H1 (cell line): ENCODE measurements around the gene KLF5. TPM values are rescaled to one million over a fixed set of nuclear protein-coding genes. Genes with fewer than 3 reads are reported as not detected.

ENCODE experiments used
- CTCF ChIA-PET: fragments of 300-600 bp; sonication (Branson Sonifier 250); formaldehyde crosslinking; loops from one replicate; lab custom pipeline; 2021; ENCODE audit not compliant: partially characterized antibody; lab: Charles Lee
- POLR2A ChIA-PET: fragments of 300-600 bp; sonication (Branson Sonifier 250); formaldehyde crosslinking; loops from one replicate; lab custom pipeline; 2021; ENCODE audit warnings: inconsistent platforms; ENCODE audit not compliant: partially characterized antibody; lab: Charles Lee
- DNase-seq, 2 experiments: peaks; one replicate each; pipeline versions ENCODE4 v3.0.0 to v3.0.0-alpha.2; 2010 to 2022; ENCODE audit warnings: low spot score in 2 of 2, low read depth in 1 of 2, mixed read lengths in 1 of 2
- FAIRE-seq: peaks from 2 replicates; lab custom pipeline; 2011; peaks lifted over from hg19 to GRCh38; lab: Jason Lieb, UNC
- H2AFZ ChIP-seq: 2 replicates; pipeline ENCODE4 v1.8.1; 2012; ENCODE audit warnings: low read length, inconsistent platforms
- H2AK5ac ChIP-seq: 2 replicates; pipeline ENCODE4 v1.6.1; 2013; ENCODE audit warnings: low read depth, low read length
- H2BK120ac ChIP-seq: replicated peaks from 2 replicates; pipeline ENCODE3; 2013; ENCODE audit warnings: low read depth, low read length, inconsistent platforms
- H2BK12ac ChIP-seq: 2 replicates; pipeline ENCODE4 v1.6.1; 2013; ENCODE audit warnings: low read depth, low read length
- H2BK15ac ChIP-seq: 2 replicates; pipeline ENCODE4 v1.6.1; 2013; ENCODE audit warnings: low read length
- H2BK20ac ChIP-seq: 2 replicates; pipeline ENCODE4 v1.6.1; 2013; ENCODE audit warnings: low read length
- H2BK5ac ChIP-seq: 2 replicates; pipeline ENCODE4 v1.6.1; 2013; ENCODE audit warnings: low read depth, low read length
- H3K14ac ChIP-seq: 2 replicates; pipeline ENCODE4 v1.6.1; 2013; ENCODE audit warnings: inconsistent platforms; ENCODE audit not compliant: insufficient read length
- H3K18ac ChIP-seq: 2 replicates; pipeline ENCODE4 v1.6.1; 2013; ENCODE audit warnings: low read length; ENCODE audit errors: extremely low read depth
- H3K23ac ChIP-seq: 2 replicates; pipeline ENCODE4 v1.6.1; 2013; ENCODE audit warnings: inconsistent platforms; ENCODE audit not compliant: insufficient read length
- H3K23me2 ChIP-seq: 2 replicates; pipeline ENCODE4 v1.6.1; 2013; ENCODE audit warnings: low read depth, low read length
- H3K27ac ChIP-seq: 2 replicates; pipeline ENCODE4 v1.6.1; 2011; ENCODE audit warnings: low read depth, low read length, inconsistent platforms
- H3K27me3 ChIP-seq, 4 experiments: replicated peaks in 1 of 4; 1 replicate in 1 of 4; 2 replicates in 3 of 4; pipeline versions ENCODE4 v1.6.1 to v1.8.1; 2011 to 2013; ENCODE audit warnings: low read length in 3 of 4, mild to moderate bottlenecking in 3 of 4, inconsistent platforms in 2 of 4, mixed read lengths in 2 of 4, moderate library complexity in 1 of 4; ENCODE audit not compliant: control insufficient read depth in 3 of 4, insufficient read depth in 3 of 4; ENCODE audit errors: extremely low read depth in 1 of 4
- H3K36me3 ChIP-seq, 4 experiments: 2 replicates each; pipeline versions ENCODE4 v1.6.1 to v1.8.1; 2011 to 2013; ENCODE audit warnings: mild to moderate bottlenecking in 4 of 4, low read length in 3 of 4, moderate library complexity in 2 of 4, control low read depth in 1 of 4, inconsistent platforms in 1 of 4; ENCODE audit not compliant: insufficient read depth in 4 of 4, control insufficient read depth in 2 of 4
- H3K4ac ChIP-seq: replicated peaks from 2 replicates; pipeline ENCODE3; 2013; ENCODE audit warnings: low read length, low read depth, mixed read lengths, inconsistent platforms; ENCODE audit not compliant: insufficient read length
- H3K4me1 ChIP-seq, 4 experiments: replicated peaks in 1 of 4; 1 replicate in 1 of 4; 2 replicates in 3 of 4; pipeline versions ENCODE4 v1.6.1 to v1.8.1; 2011 to 2013; ENCODE audit warnings: low read length in 3 of 4, inconsistent platforms in 2 of 4, mixed read lengths in 1 of 4; ENCODE audit not compliant: insufficient read depth in 4 of 4, control insufficient read depth in 3 of 4
- H3K4me2 ChIP-seq, 2 experiments: 2 replicates each; pipeline versions ENCODE4 v1.6.1 to v1.8.1; 2011 to 2013; ENCODE audit warnings: low read depth in 2 of 2, low read length in 2 of 2, control low read depth in 1 of 2, inconsistent platforms in 1 of 2, mild to moderate bottlenecking in 1 of 2; ENCODE audit not compliant: insufficient read depth in 1 of 2
- H3K4me3 ChIP-seq, 4 experiments: fragments of 200-600, 300-600 bp in 1 of 4; sonication (generic), shearing (Covaris generic), sonication (Bioruptor Twin) in 1 of 4; 2 replicates each; pipeline versions ENCODE4 v1.5.1 to v1.8.1; 2011 to 2016; ENCODE audit warnings: low read length in 4 of 4, low read depth in 3 of 4, control low read depth in 2 of 4, inconsistent platforms in 2 of 4, mild to moderate bottlenecking in 2 of 4, mixed read lengths in 1 of 4, moderate library complexity in 1 of 4; ENCODE audit not compliant: insufficient read depth in 2 of 4; ENCODE audit errors: extremely low read depth in 1 of 4
- H3K56ac ChIP-seq: replicated peaks from 2 replicates; pipeline ENCODE3; 2013; ENCODE audit warnings: low read depth, mild to moderate bottlenecking, mixed read lengths, low read length, inconsistent platforms; ENCODE audit not compliant: insufficient read length
- H3K79me1 ChIP-seq: 2 replicates; pipeline ENCODE4 v1.6.1; 2013; ENCODE audit warnings: low read depth, low read length, control low read depth
- H3K79me2 ChIP-seq, 2 experiments: 2 replicates each; pipeline versions ENCODE4 v1.6.1 to v1.8.1; 2012 to 2013; ENCODE audit warnings: low read length in 2 of 2, mild to moderate bottlenecking in 2 of 2, inconsistent platforms in 1 of 2; ENCODE audit not compliant: insufficient read depth in 2 of 2, control insufficient read depth in 1 of 2
- H3K9ac ChIP-seq, 4 experiments: replicated peaks in 1 of 4; 1 replicate in 1 of 4; 2 replicates in 3 of 4; pipeline versions ENCODE4 v1.6.1 to v1.8.1; 2011 to 2013; ENCODE audit warnings: low read depth in 3 of 4, low read length in 3 of 4, control low read depth in 2 of 4, mild to moderate bottlenecking in 2 of 4, moderate library complexity in 2 of 4, inconsistent platforms in 1 of 4; ENCODE audit errors: extremely low read depth in 1 of 4
- H3K9me3 ChIP-seq, 2 experiments: 2 replicates each; pipeline versions ENCODE4 v1.6.1 to v1.8.1; 2012 to 2013; ENCODE audit warnings: mild to moderate bottlenecking in 2 of 2, moderate library complexity in 2 of 2, control low read depth in 1 of 2, inconsistent platforms in 1 of 2, low read depth in 1 of 2, low read length in 1 of 2, mixed read lengths in 1 of 2; ENCODE audit not compliant: insufficient read depth in 2 of 2
- H4K20me1 ChIP-seq, 2 experiments: replicated peaks in 1 of 2; 2 replicates each; pipeline versions ENCODE3 to v1.8.1; 2011 to 2013; ENCODE audit warnings: inconsistent platforms in 2 of 2, low read length in 2 of 2, mild to moderate bottlenecking in 1 of 2; ENCODE audit not compliant: insufficient read depth in 2 of 2, control insufficient read depth in 1 of 2
- H4K5ac ChIP-seq: 2 replicates; pipeline ENCODE4 v1.6.1; 2013; ENCODE audit warnings: low read length, low read depth, mixed read lengths, inconsistent platforms; ENCODE audit not compliant: insufficient read length
- H4K8ac ChIP-seq: 2 replicates; pipeline ENCODE4 v1.8.0; 2013; ENCODE audit warnings: mild to moderate bottlenecking, moderate library complexity, low read length, inconsistent platforms; ENCODE audit not compliant: insufficient read depth; ENCODE audit errors: extremely low read depth
- H4K91ac ChIP-seq: replicated peaks from 2 replicates; pipeline ENCODE3; 2013; ENCODE audit warnings: low read length, mixed read lengths, inconsistent platforms; ENCODE audit not compliant: insufficient read length
- BACH1 ChIP-seq: IDR thresholded peaks from 2 replicates; pipeline ENCODE4 v1.6.1; 2012; ENCODE audit warnings: low read length, improper control_type of control experiment
- BCL11A ChIP-seq, 2 experiments: IDR thresholded peaks; one replicate each; pipeline ENCODE4 v1.6.1; 2011; ENCODE audit warnings: low read depth in 2 of 2, low read length in 2 of 2, mild to moderate bottlenecking in 2 of 2
- CBX5 ChIP-seq: fragments of 300-800, 300-1000 bp; sonication (generic); IDR thresholded peaks from 2 replicates; pipeline ENCODE4 v1.7.1; 2016; ENCODE audit warnings: antibody characterized with exemption, low read length, low read depth
- CHD2 ChIP-seq: IDR thresholded peaks from 2 replicates; pipeline ENCODE4 v1.6.1; 2012; ENCODE audit warnings: low read length, improper control_type of control experiment
- EGR1 ChIP-seq: IDR thresholded peaks from 2 replicates; pipeline ENCODE4 v1.6.1; 2011; ENCODE audit warnings: low read depth, low read length, borderline replicate concordance
- GABPA ChIP-seq: IDR thresholded peaks from 2 replicates; pipeline ENCODE4 v1.6.1; 2011; ENCODE audit warnings: mild to moderate bottlenecking, low read length, moderate library complexity, borderline replicate concordance; ENCODE audit not compliant: insufficient read depth
- POLR2AphosphoS5 ChIP-seq: IDR thresholded peaks from 2 replicates; pipeline ENCODE4 v1.6.1; 2011; ENCODE audit warnings: low read depth, low read length
- RBBP5 ChIP-seq: IDR thresholded peaks from 2 replicates; pipeline ENCODE4 v1.7.1; 2012; ENCODE audit warnings: low read depth, mild to moderate bottlenecking, inconsistent platforms, low read length, moderate library complexity, borderline replicate concordance
- RXRA ChIP-seq: IDR thresholded peaks from 2 replicates; pipeline ENCODE4 v1.6.1; 2011; ENCODE audit warnings: low read depth, mild to moderate bottlenecking, low read length, moderate library complexity; ENCODE audit not compliant: insufficient read depth
- SP2 ChIP-seq: IDR thresholded peaks from 2 replicates; pipeline ENCODE4 v1.6.1; 2012; ENCODE audit warnings: mild to moderate bottlenecking, low read length, inconsistent platforms
- TAF1 ChIP-seq: IDR thresholded peaks from 2 replicates; pipeline ENCODE4 v1.6.1; 2011; ENCODE audit warnings: mild to moderate bottlenecking, low read depth, low read length
- WGBS, 2 experiments: shearing (Covaris generic) in 1 of 2; methylation state at CpG; one replicate each; pipeline versions ENCODE4 v1.1.6 to v1.1.7; 2013 to 2015; ENCODE audit warnings: low lambda C conversion rate in 2 of 2, mixed read lengths in 2 of 2, inconsistent platforms in 1 of 2, low coverage in 1 of 2, missing lambda C conversion rate in 1 of 2; ENCODE audit not compliant: insufficient replicate concordance in 2 of 2, insufficient coverage in 1 of 2, insufficient read length in 1 of 2; ENCODE audit errors: extremely low coverage in 1 of 2, missing lambda C conversion rate in 1 of 2; 5-methylcytosine and 5-hydroxymethylcytosine counted together
- polyA plus RNA-seq, 7 experiments: library from polyadenylated mRNA; depleted of rRNA in 3 of 7; stranded (reverse) in 5 of 7; unstranded in 2 of 7; fragments of >200 nt in 5 of 7; fragments of 200-250 nt in 2 of 7; gene quantifications; 1 replicate in 5 of 7; 2 replicates in 1 of 7; 4 replicates in 1 of 7; pipeline versions ENCODE4 v1.2.1 to v1.2.3, GENCODE V29; 2011 to 2013; ENCODE audit warnings: missing spikeins in 2 of 7, mixed read lengths in 2 of 7
- total RNA-seq: library from RNA; stranded (reverse); fragmentation: NEBNext Ultra II Directional; extraction: Animal tissue kit (Norgen Biotek cat#: 25700); gene quantifications from 2 replicates; pipeline ENCODE4 v1.2.1, GENCODE V29; 2021
- TF ChIP-seq, protein P1 (sequence below): IDR thresholded peaks from 2 replicates; pipeline ENCODE4 v1.6.1; 2012; ENCODE audit warnings: inconsistent platforms
- TF ChIP-seq, protein P2 (sequence below), 3 experiments: IDR thresholded peaks; 1 replicate in 2 of 3; 2 replicates in 1 of 3; pipeline versions ENCODE4 v1.5.1 to v1.6.1; 2011; ENCODE audit warnings: low read length in 3 of 3, mild to moderate bottlenecking in 3 of 3, inconsistent platforms in 2 of 3, low read depth in 1 of 3, moderate library complexity in 1 of 3; ENCODE audit not compliant: insufficient read depth in 1 of 3; ENCODE audit errors: control extremely low read depth in 1 of 3

Gene KLF5
- total and polyA plus RNA-seq, 2 of the 8 experiments (the other 6 are each of a cell fraction or from before 2014, with no cell fraction given), result 1.2 to 2.3 TPM

DNA sequence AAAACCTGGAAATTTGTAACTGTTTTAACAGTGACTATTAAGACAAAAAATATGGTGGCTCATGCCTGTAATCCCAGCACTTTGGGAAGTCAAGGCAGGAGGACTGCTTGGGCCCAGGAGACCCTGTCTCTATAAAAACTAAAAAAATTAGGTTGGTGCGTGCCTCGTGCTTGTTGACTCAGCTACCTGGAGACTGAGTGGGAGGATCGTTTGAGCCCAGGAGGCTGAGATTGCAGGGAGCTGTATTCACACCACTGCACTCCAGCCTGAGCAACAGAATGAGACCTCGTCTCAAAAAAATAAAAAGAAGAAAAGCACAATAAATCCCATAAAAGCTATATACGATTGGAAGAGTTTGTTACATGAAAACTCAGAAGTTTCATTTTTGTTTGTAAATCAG, 23.7 kb downstream of the KLF5 start:
- CTCF ChIA-PET, result no interaction called here
- H2BK15ac ChIP-seq, result no peak overlapping the region
- no peak overlapping the region for H2BK12ac ChIP-seq
- no peaks in the 10 kb centered on the region for H3K79me2 ChIP-seq
- H2BK120ac ChIP-seq, result no peak overlapping the region
- no peak overlapping the region for H3K23ac ChIP-seq
- H2AK5ac ChIP-seq, result no peak overlapping the region
- 0 out of 4 replicates have a peak, but pooled peaks cover 0 to under 1% of the 10 kb centered on the region in 2 experiments for H3K9me3 ChIP-seq
- DNase-seq (no peak), FAIRE-seq (no peak)
- POLR2A ChIA-PET, result no interaction called here
- H3K18ac ChIP-seq, result no peak overlapping the region
- no peak overlapping the region for H4K91ac ChIP-seq
- H4K20me1 ChIP-seq, result no peaks in the 10 kb centered on the region
- H2AFZ ChIP-seq, result no peak overlapping the region
- H3K14ac ChIP-seq, result no peak overlapping the region
- no peak overlapping the region for H3K4me3 ChIP-seq
- WGBS, 2 experiments, result 90% methylated on average over 5 of the region's 5 CpGs; no CpG with 5 or more reads in 1 of the 2 experiments
- no peaks in the 10 kb centered on the region for H3K36me3 ChIP-seq
- H3K23me2 ChIP-seq, result no peaks in the 10 kb centered on the region
- H3K56ac ChIP-seq, result no peak overlapping the region
- H4K5ac ChIP-seq, result no peak overlapping the region
- H3K4me2 ChIP-seq, result no peak overlapping the region
- H3K4ac ChIP-seq, result no peak overlapping the region
- no peaks in the 10 kb centered on the region for H3K4me1 ChIP-seq
- H3K9ac ChIP-seq, result no peak overlapping the region
- H2BK20ac ChIP-seq, result no peak overlapping the region
- no peak overlapping the region for H3K27ac ChIP-seq
- no peak overlapping the region for H4K8ac ChIP-seq
- no peak overlapping the region for H2BK5ac ChIP-seq
- H3K27me3 ChIP-seq, result no peaks in the 10 kb centered on the region
- no peaks in the 10 kb centered on the region for H3K79me1 ChIP-seq
- TF ChIP-seq CHD2 (no peak), SP2 (no peak), RBBP5 (no peak), EGR1 (no peak), POLR2AphosphoS5 (no peak), BACH1 (no peak), GABPA (no peak), BCL11A (IDR thresholded peaks at IDR 0.05; ENCODE audit: low read depth in 2 of 2, low read length in 2 of 2) (no peak), TAF1 (no peak), RXRA (no peak), CBX5 (no peak)
- TF ChIP-seq, protein P1, sequence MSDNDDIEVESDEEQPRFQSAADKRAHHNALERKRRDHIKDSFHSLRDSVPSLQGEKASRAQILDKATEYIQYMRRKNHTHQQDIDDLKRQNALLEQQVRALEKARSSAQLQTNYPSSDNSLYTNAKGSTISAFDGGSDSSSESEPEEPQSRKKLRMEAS, result no peak
- TF ChIP-seq, protein P2, sequence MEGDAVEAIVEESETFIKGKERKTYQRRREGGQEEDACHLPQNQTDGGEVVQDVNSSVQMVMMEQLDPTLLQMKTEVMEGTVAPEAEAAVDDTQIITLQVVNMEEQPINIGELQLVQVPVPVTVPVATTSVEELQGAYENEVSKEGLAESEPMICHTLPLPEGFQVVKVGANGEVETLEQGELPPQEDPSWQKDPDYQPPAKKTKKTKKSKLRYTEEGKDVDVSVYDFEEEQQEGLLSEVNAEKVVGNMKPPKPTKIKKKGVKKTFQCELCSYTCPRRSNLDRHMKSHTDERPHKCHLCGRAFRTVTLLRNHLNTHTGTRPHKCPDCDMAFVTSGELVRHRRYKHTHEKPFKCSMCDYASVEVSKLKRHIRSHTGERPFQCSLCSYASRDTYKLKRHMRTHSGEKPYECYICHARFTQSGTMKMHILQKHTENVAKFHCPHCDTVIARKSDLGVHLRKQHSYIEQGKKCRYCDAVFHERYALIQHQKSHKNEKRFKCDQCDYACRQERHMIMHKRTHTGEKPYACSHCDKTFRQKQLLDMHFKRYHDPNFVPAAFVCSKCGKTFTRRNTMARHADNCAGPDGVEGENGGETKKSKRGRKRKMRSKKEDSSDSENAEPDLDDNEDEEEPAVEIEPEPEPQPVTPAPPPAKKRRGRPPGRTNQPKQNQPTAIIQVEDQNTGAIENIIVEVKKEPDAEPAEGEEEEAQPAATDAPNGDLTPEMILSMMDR (IDR thresholded peaks at IDR 0.05; ENCODE audit: control extremely low read depth in 1 of 3, insufficient read depth in 1 of 3, low read depth in 1 of 3, low read length in 3 of 3), result no peak
